ENCODE measurements around the gene OR2Y1.
"Not testable (repeated sequence)": the region's sequence is repeated elsewhere in the genome, so short reads cannot be mapped to it uniquely, and the experiment has no call there.

OR2Y1 gene

DNA sequence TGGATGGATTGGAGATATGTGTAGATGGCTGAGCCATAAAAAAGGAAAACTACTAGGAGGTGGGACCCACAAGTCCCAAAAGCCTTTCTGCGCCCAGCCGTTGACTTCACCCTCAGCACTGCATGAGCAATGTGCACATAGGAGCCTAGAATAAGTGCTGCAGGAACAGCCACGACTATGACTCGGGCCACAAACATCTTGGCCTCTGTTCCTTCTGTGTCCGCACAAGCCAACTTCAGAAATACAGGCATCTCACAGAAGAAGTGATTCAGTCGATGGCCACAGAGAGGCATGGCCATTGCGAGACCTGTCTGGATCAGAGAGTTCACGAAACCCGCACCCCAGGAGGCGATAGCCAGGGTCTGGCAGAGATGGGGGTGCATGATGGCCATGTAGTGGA is 587 bp downstream of the OR2Y1 start:
- no peak for DNase-seq (ENCODE audit: low read depth, low spot score)

DNA sequence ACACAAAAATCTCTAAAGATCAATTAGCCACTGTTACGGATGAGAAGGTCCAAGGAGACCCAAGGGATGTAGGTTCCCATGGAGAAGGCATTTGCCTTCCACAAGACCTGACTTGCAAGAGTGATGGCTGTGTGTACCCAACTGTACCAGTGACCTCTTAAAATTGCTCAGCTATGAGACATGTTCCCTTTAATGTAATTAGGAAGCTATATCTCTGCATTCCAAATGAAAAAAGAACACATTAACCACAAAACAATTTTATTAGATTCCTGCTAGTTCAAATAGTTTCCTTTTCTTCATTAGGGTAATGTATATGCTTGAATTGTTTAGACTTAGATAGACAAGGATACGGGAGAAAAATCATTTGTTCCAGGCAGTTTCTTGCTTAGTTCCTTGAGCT is 3.3 kb downstream of the OR2Y1 start:
- no peak for DNase-seq (ENCODE audit: low read depth, low spot score)

DNA sequence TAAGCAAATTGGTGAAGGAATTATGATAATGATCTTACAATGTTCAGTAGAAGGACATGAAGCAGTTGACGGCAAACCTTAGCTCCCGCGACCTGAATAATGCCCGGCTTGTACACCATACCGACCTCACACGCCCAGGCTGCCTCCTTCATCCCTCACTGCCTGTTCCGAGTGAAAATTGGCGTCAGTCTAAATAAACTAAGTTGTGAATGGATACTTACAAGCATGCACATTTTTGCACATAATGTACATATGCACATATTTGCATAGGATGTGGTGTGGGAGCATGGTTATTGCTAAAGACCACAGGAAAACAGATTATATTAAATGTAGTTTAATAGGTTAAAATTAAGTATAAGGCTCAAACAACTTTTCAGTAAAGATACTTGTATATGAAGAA is 14.9 kb downstream of the OR2Y1 start:
- no peak for DNase-seq (ENCODE audit: low read depth, low spot score)

DNA sequence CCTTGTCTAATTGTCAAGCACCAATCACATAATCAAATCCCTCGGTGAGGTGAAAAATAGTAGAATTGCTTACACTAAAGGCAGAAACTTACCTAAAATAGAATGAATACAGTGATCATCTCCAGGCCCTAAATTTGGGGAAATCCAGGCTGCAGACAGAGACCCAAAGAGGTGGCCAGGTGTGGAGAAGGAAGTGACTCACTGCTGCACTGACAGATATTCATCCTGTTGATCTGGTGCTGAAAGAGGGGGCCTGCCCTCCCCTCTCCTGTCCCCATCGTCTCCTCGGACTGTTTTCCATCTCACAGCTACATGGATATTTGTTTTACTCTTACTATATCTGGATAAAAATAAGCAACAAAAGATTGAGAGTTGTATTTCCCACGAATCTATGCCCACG is 15.9 kb downstream of the OR2Y1 start:
- no peak for DNase-seq (ENCODE audit: low read depth, low spot score)

DNA sequence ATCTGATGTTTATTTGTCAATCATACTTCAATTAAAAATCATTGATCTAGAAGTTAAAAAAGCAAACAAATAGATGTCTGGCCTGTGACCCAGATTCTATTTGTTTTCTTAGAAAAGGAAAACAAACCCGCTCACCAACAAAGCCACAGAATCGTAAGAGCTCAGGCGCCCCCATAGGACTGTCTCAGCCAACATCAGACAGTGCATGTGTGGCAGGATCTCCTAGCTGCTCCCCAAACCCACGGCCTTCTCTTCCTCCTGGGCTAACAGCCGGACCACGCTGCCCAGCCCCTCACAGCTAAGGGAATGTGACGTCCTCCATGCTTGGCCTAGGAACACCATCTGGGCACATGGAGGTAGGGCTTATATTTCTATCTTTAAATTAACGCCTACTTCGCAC is 19.4 kb downstream of the OR2Y1 start:
- no peak for DNase-seq (ENCODE audit: low read depth, low spot score)

DNA sequence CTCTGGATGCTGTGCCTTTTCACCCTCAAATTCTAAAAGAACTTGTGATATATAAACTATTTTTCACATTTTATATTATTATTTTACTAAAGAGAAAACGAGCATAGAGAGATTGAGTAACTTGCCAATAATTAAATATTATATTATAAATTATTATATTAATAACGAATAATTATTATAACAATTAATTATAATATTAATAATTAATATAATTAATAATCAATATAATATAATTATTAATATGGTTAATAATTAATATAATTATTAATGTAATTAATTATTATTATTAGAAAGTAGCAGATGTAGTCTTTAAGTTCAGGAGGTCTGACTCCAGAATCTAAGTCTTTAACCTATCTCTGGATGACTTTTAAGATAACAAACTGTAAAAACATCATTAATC is 20.1 kb downstream of the OR2Y1 start:
- no peak for DNase-seq (ENCODE audit: low read depth, low spot score)

DNA sequence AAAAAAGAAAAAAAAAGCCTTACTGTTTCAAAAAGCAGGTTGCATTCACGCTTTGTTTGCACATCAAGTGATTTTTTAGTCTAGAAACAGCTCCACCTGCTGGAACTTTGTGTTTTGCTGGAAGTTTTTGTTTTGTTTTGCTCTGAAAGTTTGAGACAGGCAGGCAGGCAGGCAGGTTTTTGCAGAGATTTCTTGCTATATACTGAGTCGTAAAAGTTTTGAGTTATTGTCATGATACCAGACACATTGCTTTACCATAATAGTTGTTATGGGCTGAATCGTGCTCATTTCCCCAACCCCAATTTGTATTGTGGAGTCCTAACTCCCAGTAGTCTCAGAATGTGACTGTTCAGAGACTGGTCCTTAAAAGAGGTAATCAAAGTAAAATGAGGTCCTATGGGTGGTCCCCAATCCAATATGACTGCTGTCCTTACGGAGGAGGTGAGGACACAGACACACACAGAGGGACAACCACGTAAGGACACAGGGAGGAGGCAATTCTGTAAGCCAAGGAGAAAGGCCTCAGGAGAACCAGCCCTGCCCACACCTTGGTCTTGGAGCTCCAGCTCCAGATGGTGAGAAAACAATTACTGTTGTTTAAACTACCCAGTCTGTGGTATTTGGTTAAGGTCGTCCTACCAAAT is 20.9 kb downstream of the OR2Y1 start:
- DNase-seq (ENCODE audit: low read depth, low spot score): peak; percentile 9

DNA sequence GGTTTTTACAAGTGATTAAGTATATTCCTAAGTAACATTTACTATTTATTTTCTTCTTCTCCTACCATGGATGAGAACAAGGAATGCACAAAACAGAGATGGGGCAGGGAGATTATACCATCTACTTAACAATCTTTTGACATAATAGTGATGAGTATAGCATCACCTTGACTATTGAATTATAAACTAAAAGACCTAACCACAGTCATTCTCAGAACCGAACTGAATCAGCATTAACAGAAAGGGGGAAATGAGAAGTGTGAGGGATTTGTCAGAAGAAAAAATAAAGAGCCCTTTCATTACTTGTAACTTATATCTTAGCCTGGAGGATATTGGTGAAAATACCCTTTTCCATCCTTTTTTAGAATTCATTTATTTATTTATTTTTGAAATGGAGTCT is 21.9 kb downstream of the OR2Y1 start:
- DNase-seq (ENCODE audit: low read depth, low spot score): no peak

DNA sequence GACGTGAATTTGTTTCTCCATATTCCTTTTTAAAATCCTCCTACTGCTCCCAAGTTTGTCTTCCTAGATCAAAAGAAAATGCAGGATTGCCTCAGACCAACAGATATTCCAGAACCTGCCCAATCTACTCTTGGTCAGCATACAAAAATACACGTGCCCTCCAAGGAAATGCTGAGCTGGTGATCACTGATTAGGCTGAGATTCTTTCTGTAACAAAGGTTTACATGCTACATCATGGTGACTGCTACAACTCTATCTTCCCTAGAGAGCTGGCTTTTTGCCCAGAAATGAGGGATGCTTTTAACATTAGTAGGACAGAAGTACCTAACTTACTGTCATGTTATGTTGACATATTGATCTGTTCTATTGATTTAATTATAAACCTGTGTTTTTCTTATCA is 35.5 kb downstream of the OR2Y1 start:
- no peak for DNase-seq (ENCODE audit: low read depth, low spot score)

DNA sequence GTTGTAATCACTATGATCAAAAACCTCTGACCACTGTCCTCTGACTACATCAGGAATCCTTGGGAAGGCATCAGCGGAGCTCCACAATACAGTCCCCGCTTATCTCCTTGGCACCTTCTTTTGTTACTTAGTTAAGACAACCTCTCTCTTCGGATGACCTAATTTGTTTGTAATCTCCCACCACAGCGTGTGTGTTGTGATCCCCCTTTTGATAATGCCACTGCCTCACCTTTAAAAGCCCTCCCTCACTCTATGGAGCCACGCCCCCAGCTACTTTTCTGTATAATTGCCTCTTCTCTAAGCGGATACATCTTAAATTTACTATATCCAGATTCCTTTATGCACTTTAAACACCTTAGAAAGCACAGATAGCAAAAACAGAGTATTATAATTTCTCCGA is 35.9 kb downstream of the OR2Y1 start:
- DNase-seq (ENCODE audit: low read depth, low spot score): no peak

DNA sequence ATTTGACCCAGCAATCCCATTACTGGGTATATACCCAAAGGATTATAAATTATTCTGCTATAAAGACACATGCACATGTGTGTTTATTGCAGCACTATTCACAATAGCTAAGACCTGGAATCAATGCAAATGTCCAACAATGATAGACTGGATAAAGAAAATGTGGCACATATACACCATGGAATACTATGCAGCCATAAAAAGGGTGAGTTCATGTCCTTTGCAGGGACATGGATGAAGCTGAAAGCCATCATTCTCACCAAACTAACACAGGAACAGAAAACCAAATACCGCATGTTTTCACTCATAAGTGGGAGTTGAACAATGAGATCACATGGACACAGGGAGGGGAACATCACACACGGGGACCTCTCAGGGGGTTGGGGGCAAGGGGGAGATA is 36.5 kb downstream of the OR2Y1 start:
- not testable (repeated sequence) for DNase-seq (ENCODE audit: low read depth, low spot score)

DNA sequence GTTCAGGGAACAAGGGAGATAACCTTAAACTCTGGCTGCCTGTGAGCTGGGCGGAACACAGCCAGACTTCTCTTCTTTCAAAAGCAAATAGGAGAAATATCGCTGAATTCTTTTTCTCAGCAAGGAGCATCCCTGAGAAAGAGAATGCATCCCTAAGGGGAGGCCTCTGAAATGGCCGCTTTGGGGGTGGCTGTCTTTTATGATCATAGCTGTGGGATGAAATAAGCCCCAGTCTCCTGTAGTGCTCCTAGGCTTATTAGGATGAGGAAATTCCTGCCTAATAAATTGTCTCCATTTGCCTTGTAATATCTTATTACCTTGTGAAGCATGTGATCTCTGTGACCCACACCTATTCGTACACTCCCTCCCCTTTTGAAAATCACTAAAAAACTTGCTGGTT is 39.4 kb downstream of the OR2Y1 start:
- DNase-seq (ENCODE audit: low read depth, low spot score): not testable (repeated sequence)

DNA sequence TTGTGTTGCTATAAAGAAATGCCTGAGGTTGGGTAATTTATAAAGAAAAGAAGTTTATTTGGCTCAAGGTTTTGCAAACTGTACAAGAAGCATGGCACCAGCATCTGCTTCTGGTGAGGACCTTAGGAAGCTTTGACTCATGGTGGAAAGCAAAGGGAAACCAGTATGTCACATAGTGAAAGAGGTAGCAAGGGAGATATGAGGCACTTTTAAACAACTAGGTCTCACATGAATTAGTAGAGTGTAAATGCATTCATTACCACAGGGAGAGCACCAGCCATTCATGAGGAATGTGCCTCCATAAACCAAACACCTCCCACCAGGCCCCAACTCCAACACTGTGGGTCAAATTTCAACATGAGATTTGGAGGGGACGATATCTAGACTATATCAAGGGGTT is 40.8 kb downstream of the OR2Y1 start:
- no peak for DNase-seq (ENCODE audit: low read depth, low spot score)

DNA sequence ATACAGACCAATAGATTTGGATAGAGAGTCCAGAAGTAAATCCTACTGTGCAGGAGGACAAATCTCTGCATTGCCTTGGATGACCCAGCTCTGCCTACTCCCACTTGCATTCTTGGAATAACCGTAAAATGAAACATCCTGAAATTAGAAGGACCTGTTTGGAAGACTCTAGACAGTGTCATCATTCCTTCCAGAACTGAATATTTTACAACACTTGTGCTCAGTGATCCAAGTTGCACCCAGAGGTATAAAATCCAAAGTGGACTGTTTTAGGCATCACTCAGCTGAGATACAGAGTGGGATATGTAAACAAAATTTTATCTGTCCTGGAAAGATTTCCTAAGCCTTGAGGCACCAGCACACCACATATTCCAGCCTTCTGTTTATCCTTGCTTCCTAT is 43.7 kb downstream of the OR2Y1 start:
- DNase-seq (ENCODE audit: low read depth, low spot score): no peak

DNA sequence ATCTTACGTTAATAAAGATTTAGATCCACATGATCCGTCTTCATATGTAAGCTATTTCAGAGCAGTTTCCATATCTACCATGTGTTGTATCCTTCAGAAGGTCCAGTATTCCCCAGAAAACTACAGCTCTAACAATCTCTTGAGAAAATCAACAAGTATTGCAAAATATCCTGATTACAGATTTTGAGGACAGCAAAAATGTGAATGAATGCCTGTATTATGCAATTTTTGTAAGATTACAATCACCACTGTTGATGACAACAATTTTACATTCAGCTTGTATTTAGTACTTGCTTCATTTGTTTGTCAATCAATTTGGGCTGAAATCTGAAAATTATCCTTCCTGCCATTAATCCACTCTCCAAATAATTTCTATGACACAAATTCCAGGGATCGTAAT is 47.4 kb downstream of the OR2Y1 start:
- no peak for DNase-seq (ENCODE audit: low read depth, low spot score)

DNA sequence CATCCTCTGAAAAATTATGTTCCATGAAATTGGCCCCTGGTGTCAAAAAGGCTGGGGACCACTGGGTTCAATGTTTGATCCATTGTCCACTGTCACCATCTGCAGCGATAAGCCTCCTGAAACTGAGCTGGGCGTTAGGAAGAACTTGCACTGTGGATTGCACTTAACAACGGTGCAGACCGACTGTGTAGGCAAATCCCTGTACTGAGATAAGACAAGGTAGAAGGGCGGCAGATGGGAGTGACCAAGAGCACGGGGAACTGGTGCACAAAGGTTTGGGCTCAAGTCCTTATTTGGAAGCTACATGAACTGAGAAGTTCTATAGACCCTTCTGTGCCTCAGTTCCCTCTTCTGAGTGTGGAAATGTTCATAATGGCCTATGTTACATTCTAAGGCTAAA is 48.8 kb downstream of the OR2Y1 start:
- DNase-seq (ENCODE audit: low read depth, low spot score): no peak

DNA sequence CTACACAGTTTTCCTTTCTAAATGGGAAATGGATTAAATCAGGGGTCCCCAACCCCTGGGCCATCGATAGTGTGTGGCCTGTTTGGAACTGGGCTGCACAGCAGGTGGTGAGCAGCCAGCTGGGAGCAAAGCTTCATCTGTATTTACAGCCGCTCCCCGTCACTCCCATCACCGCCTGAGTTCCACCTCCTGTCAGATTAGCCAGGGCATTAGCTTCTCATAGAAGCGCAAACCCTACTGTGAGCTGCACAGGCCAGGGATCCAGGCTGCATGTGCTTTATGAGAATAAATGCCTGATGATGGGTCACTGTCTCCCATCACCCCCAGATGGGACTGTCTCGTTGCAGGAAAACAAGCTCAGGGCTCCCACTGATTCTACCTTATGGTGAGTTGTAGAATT is 49.3 kb downstream of the OR2Y1 start:
- no peak for DNase-seq (ENCODE audit: low read depth, low spot score)

DNA sequence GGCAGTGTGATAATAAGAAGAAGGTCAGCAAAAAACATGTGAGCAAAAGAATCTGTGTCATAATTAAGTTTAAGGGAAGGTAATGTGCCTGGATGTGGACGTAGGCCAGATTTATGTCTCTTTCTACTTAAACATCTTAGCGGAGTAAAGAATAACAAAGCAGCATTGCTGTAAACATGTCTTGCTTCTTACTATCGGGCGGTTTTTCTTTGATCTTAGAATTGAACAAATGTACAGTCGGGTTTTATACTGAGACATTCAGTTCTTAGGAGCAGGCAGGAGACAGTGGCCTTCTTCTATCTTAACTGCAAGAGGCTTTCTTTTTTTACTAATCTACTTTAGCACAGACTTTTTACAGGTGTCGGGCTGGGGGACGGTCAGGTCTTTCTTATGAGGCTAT is 50.1 kb downstream of the OR2Y1 start:
- no peak for DNase-seq (ENCODE audit: low read depth, low spot score)
